K562 (cell line): ENCODE data around the gene LINGO4. TPM values are rescaled to one million over a fixed set of nuclear protein-coding genes. Genes with fewer than 3 reads are reported as not detected.

Source experiments
- ATAC-seq: fragments of 200-7000 bp; cut with Tn5 transposase; 3 replicates; pipeline ENCODE4 v1.9.1; 2020; ENCODE audit warnings: moderate library complexity
- Bru-seq: library from RNA; stranded (reverse); fragments of 400-500 nt; gene quantifications from one replicate; lab custom pipeline; 2021; lab: Mats Ljungman, UMichigan
- BruChase-seq, 2 experiments: library from RNA; stranded (reverse); fragments of 400-500 nt; gene quantifications; one replicate each; lab custom pipeline; 2021; lab: Mats Ljungman, UMichigan
- BruUV-seq: library from RNA; stranded (reverse); fragments of 400-500 nt; replicated peaks from 2 replicates; lab custom pipeline; 2021; lab: Mats Ljungman, UMichigan
- CTCF ChIA-PET: fragments of 300-600 bp; formaldehyde crosslinking; extraction: SDS; loops from one replicate; lab custom pipeline; 2021; ENCODE audit warnings: low intra/inter-chr PET ratio; lab: Yijun Ruan, JAX
- POLR2A ChIA-PET: fragments of 300-600, 350-650 bp; sonication (Branson Sonifier 250); formaldehyde crosslinking; extraction: SDS; loops from one replicate; lab custom pipeline; 2021; ENCODE audit warnings: antibody characterized with exemption, inconsistent platforms; lab: Yijun Ruan, JAX
- DNase-seq, 4 experiments: peaks; one replicate each; pipeline versions ENCODE4 v3.0.0 to v3.0.0-alpha.2; 2011 to 2018; ENCODE audit warnings: low spot score in 3 of 4, mixed read lengths in 3 of 4; ENCODE audit errors: extremely low read depth in 1 of 4
- FAIRE-seq: peaks from 2 replicates; lab custom pipeline; 2011; peaks lifted over from hg19 to GRCh38; lab: Jason Lieb, UNC
- H2AFZ ChIP-seq: 2 replicates; pipeline ENCODE4 v1.6.0; 2011; ENCODE audit warnings: low read depth, low read length, control low read depth, inconsistent platforms
- H3K27ac ChIP-seq: fragments of 200-600 bp; 3 replicates; pipeline ENCODE4 v1.8.0; 2011; ENCODE audit warnings: low read depth, mild to moderate bottlenecking, control low read depth, inconsistent platforms, low read length, moderate library complexity, mixed read lengths; ENCODE audit errors: extremely low read depth
- H3K27me3 ChIP-seq, 2 experiments: fragments of 300-600 bp in 1 of 2; 2 replicates in 1 of 2; 3 replicates in 1 of 2; pipeline versions ENCODE4 v1.6.0 to v1.8.0; 2011; ENCODE audit warnings: inconsistent platforms in 2 of 2, low read length in 2 of 2, mild to moderate bottlenecking in 1 of 2, mixed read lengths in 1 of 2, moderate library complexity in 1 of 2; ENCODE audit not compliant: control insufficient read depth in 2 of 2, insufficient read depth in 2 of 2
- H3K36me3 ChIP-seq: fragments of 300-600 bp; 3 replicates; pipeline ENCODE4 v1.8.0; 2011; ENCODE audit warnings: mild to moderate bottlenecking, low read length, inconsistent platforms; ENCODE audit not compliant: control insufficient read depth, insufficient read depth
- H3K4me1 ChIP-seq, 2 experiments: fragments of 200-600 bp in 1 of 2; replicated peaks in 1 of 2; 2 replicates in 1 of 2; 3 replicates in 1 of 2; pipeline versions ENCODE4 v1.5.1 to v1.8.0; 2011; ENCODE audit warnings: inconsistent platforms in 2 of 2, low read length in 2 of 2, mild to moderate bottlenecking in 1 of 2, mixed read lengths in 1 of 2, moderate library complexity in 1 of 2; ENCODE audit not compliant: control insufficient read depth in 2 of 2, insufficient read depth in 2 of 2
- H3K4me2 ChIP-seq: 2 replicates; pipeline ENCODE4 v1.6.1; 2011; ENCODE audit warnings: low read length, control low read depth, inconsistent platforms, mixed read lengths; ENCODE audit not compliant: insufficient read depth
- H3K4me3 ChIP-seq: fragments of 200-600 bp; sonication (generic), shearing (Covaris generic); 2 replicates; pipeline ENCODE4 v1.5.1; 2016; ENCODE audit warnings: control low read depth, inconsistent platforms
- H3K79me2 ChIP-seq: fragments of 200-600 bp; 3 replicates; pipeline ENCODE4 v1.8.0; 2011; ENCODE audit warnings: low read length, inconsistent platforms; ENCODE audit not compliant: control insufficient read depth, insufficient read depth
- H3K9ac ChIP-seq, 2 experiments: 2 replicates each; pipeline versions ENCODE4 v1.6.0 to v1.6.1; 2011; ENCODE audit warnings: low read depth in 2 of 2, low read length in 2 of 2, control low read depth in 1 of 2, inconsistent platforms in 1 of 2, mild to moderate bottlenecking in 1 of 2, mixed read lengths in 1 of 2; ENCODE audit not compliant: insufficient read depth in 1 of 2
- H3K9me1 ChIP-seq: one replicate; pipeline ENCODE4 v1.6.0; 2011; ENCODE audit warnings: inconsistent platforms, mild to moderate bottlenecking, low read length, moderate library complexity; ENCODE audit not compliant: control insufficient read depth, insufficient read depth
- H3K9me3 ChIP-seq: replicated peaks from 2 replicates; pipeline ENCODE4 v1.5.1; 2011; ENCODE audit warnings: low read depth, low read length, inconsistent platforms; ENCODE audit not compliant: control insufficient read depth, insufficient read depth
- H4K20me1 ChIP-seq: replicated peaks from 2 replicates; pipeline ENCODE4 v1.6.1; 2011; ENCODE audit warnings: low read length, inconsistent platforms, mixed read lengths; ENCODE audit not compliant: control insufficient read depth, insufficient read depth
- CBX8 ChIP-seq: fragments of 200-600 bp; sonication (generic); IDR thresholded peaks from 2 replicates; pipeline ENCODE4 v1.6.1; 2012; ENCODE audit warnings: borderline replicate concordance, mixed run types, low read depth, mild to moderate bottlenecking, moderate library complexity, mixed read lengths, low read length, control low read depth, inconsistent platforms; ENCODE audit not compliant: poor library complexity, severe bottlenecking; ENCODE audit errors: extremely low read depth
- ZBTB1 ChIP-seq: sonication (generic); formaldehyde crosslinking; IDR thresholded peaks from 2 replicates; pipeline ENCODE4 v1.8.1; 2023; ENCODE audit warnings: missing genetic modification reagents, low read depth, mild to moderate bottlenecking, borderline replicate concordance
- ZNF76 ChIP-seq: fragments of 250-450 bp; sonication (Bioruptor Pico); IDR thresholded peaks from 2 replicates; pipeline ENCODE4 v1.4.0; 2020; ENCODE audit warnings: mild to moderate bottlenecking, moderate library complexity, borderline replicate concordance
- WGBS: fragments of 100-300 bp; shearing (Covaris generic); methylation state at CpG from one replicate; pipeline ENCODE4 v1.1.6; 2016; ENCODE audit warnings: low coverage, mixed read lengths; ENCODE audit not compliant: insufficient coverage; ENCODE audit errors: missing lambda C conversion rate; 5-methylcytosine and 5-hydroxymethylcytosine counted together
- in situ Hi-C: fragments of 300-500 bp; cut with MboI; formaldehyde crosslinking; loops from 4 replicates; pipeline ENCODE4 v1.15.0; 2018; ENCODE audit warnings: inconsistent platforms, mixed read lengths
- intact Hi-C: fragments of 100-400 bp; cut with micrococcal nuclease; formaldehyde crosslinking; loops from 2 replicates; pipeline ENCODE4 v1.14.2; 2022
- long read RNA-seq, 3 experiments: library from polyadenylated mRNA in 2 of 3; library from RNA in 1 of 3; unstranded in 2 of 3; stranded (forward) in 1 of 3; transcript quantifications; one replicate each; pipeline ENCODE4 v2.0.0, GENCODE V29; 2019 to 2022
- polyA minus RNA-seq, 3 experiments: library from RNA; depleted of rRNA, polyadenylated mRNA; stranded (reverse); fragments of >200 nt; gene quantifications; 2 replicates each; pipeline ENCODE4 v1.2.3, GENCODE V29; 2011
- polyA plus RNA-seq, 8 experiments: library from polyadenylated mRNA; depleted of rRNA in 4 of 8; stranded (reverse) in 5 of 8; unstranded in 3 of 8; fragments of >200 nt; fragmentation: Nextera tagmentation in 2 of 8; fragmentation: Illumina TruSeq in 1 of 8; extraction: Ambion mirVana in 2 of 8; extraction: Trizol in 1 of 8; gene quantifications; 2 replicates each; pipeline versions ENCODE4 v1.2.1 to v1.2.3, GENCODE V29; 2011 to 2014; ENCODE audit warnings: inconsistent platforms in 1 of 8, missing spikeins in 1 of 8
- total RNA-seq, 7 experiments: library from RNA; depleted of rRNA in 6 of 7; stranded (reverse); fragments of >200 nt in 6 of 7; fragmentation: Illumina TruSeq in 2 of 7; extraction: Trizol in 2 of 7; gene quantifications; 2 replicates each; pipeline versions ENCODE4 v1.2.1 to v1.2.3, GENCODE V29; 2011 to 2021; ENCODE audit warnings: low replicate concordance in 1 of 7

Gene LINGO4, protein sequence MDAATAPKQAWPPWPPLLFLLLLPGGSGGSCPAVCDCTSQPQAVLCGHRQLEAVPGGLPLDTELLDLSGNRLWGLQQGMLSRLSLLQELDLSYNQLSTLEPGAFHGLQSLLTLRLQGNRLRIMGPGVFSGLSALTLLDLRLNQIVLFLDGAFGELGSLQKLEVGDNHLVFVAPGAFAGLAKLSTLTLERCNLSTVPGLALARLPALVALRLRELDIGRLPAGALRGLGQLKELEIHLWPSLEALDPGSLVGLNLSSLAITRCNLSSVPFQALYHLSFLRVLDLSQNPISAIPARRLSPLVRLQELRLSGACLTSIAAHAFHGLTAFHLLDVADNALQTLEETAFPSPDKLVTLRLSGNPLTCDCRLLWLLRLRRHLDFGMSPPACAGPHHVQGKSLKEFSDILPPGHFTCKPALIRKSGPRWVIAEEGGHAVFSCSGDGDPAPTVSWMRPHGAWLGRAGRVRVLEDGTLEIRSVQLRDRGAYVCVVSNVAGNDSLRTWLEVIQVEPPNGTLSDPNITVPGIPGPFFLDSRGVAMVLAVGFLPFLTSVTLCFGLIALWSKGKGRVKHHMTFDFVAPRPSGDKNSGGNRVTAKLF
- not detected in 2 replicates for total RNA-seq (2011; cell fraction: chromatin; rRNA removed; ENCODE audit: low replicate concordance)
- total RNA-seq (2011; cell fraction: nucleolus; rRNA removed): not detected in 2 replicates
- total RNA-seq (2011; cell fraction: nucleoplasm; rRNA removed): not detected in 2 replicates
- not detected in 2 replicates for total RNA-seq (2014; rRNA removed)
- not detected in 2 replicates for total RNA-seq (2014; rRNA removed; fragmentation: Illumina TruSeq; extraction: Trizol)
- total RNA-seq (2015; rRNA removed; fragmentation: Illumina TruSeq; extraction: Trizol): not detected in 2 replicates
- not detected in 2 replicates for total RNA-seq (2021)
- polyA plus RNA-seq (2011; rRNA removed): not detected in 2 replicates
- not detected in 2 replicates for polyA plus RNA-seq (2011; cell fraction: cytosol; rRNA removed)
- not detected in 2 replicates for polyA plus RNA-seq (2011; cell fraction: nucleus; rRNA removed)
- polyA plus RNA-seq (2012): not detected in 2 replicates
- not detected in 2 replicates for polyA plus RNA-seq (2014; fragmentation: Illumina TruSeq; extraction: Trizol)
- not detected for polyA plus RNA-seq (2014; fragmentation: Nextera tagmentation; extraction: Ambion mirVana)
- polyA plus RNA-seq (2014; rRNA removed): not detected in 2 replicates
- not detected in 2 replicates for polyA minus RNA-seq (2011; rRNA and poly(A)+ RNA removed)
- not detected in 2 replicates for polyA minus RNA-seq (2011; cell fraction: cytosol; rRNA and poly(A)+ RNA removed)
- not detected in 2 replicates for polyA minus RNA-seq (2011; cell fraction: nucleus; rRNA and poly(A)+ RNA removed)
- not detected for Bru-seq, nascent RNA
- percentile 12 among the genes with signal in this experiment for BruChase-seq, experiment 1, labeled RNA remaining after a 2-hour chase
- not detected for BruChase-seq, experiment 2, labeled RNA remaining after a 6-hour chase
- long read RNA-seq, experiment 1: 0 reads
- long read RNA-seq, experiment 2: 0 reads
- long read RNA-seq, experiment 3: 0 reads

DNA sequence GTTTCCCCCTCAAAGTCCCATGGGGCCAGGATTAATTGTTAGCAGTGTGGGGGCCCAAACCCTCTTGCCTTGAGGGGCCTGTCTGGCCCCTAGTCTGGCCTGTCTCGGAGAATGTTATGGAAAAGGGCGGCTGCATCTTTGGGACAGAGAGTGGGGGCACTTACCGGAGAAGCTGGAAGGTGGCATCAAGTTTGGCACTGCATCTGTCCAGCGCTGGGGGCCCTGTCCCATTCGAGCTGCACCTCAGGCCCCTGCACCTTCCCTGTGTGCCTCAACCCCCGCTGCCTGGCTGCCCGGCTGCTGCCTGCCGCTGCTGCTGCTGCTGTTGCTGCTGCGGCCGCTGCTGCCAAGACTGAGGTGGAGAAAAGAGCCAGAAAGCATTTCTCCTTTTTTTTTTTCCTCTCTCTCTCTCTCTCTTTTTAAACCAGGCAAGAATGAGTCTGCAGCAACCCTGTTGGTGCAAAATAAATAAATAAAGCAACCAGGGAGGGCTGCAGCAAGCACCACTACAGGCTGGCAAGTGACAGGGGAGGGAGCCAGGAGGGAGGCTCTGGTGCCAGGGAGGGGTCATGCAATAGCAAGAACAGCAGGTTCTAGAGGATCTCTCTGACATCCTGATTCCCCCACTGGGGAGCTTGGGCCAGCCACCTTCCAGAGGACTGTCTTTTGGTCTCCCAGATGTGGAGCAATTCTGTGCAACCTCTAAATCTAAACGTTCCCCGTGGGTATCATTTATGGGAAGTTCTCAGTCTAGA is at the start of gene LINGO4:
Gene LINGO4, minus strand, starts transcription at position 354 of the 755 bp plus-strand sequence. CDS start 2,715 bp downstream, outside the sequence.
- H3K4me2 ChIP-seq: no peak within 1 kb of the TSS
- POLR2A ChIA-PET: no interaction called here
- H3K9me1 ChIP-seq: no peaks in the 10 kb centered on the region
- H3K9me3 ChIP-seq: no peaks in the 10 kb centered on the region
- intact Hi-C loops (no loop called here), in situ Hi-C loops (no loop called here)
- H3K27ac ChIP-seq: no peak within 1 kb of the TSS
- no peaks in the 10 kb centered on the region for H3K36me3 ChIP-seq
- FAIRE-seq (no peak), ATAC-seq (no peak), DNase-seq (no peak)
- peaks cover 13% of the 10 kb centered on the region for H4K20me1 ChIP-seq
- TF ChIP-seq CBX8 (no peak), ZBTB1 (CRISPR knock-in tag) (no peak), ZNF76 (CRISPR knock-in tag) (no peak)
- peaks cover 55 to 85% of the 10 kb centered on the region in 2 experiments for H3K27me3 ChIP-seq
- WGBS: under 1% methylated on average over 9 of the region's 12 CpGs
- no TSS peak for BruUV-seq
- H3K4me3 ChIP-seq: no peak within 1 kb of the TSS
- H3K4me1 ChIP-seq: peaks cover 0 to 8% of the 10 kb centered on the region in 2 experiments; a peak in 1 of 5 replicates
- no peaks in the 10 kb centered on the region for H3K79me2 ChIP-seq
- CTCF ChIA-PET: no interaction called here
- peak within 1 kb of the TSS in 1 of 2 experiments; percentile 29; a peak in 1 of 4 replicates for H3K9ac ChIP-seq
- no peak within 1 kb of the TSS for H2AFZ ChIP-seq
